Mucosa of rectum (tissue), 2 donors: ENCODE measurements around the gene PPP1R3F.
A peak's percentile ranks its signal among the peaks of the same experiment; 100 is the strongest.
"Not testable (repeated sequence)": the region's sequence is repeated elsewhere in the genome, so short reads cannot be mapped to it uniquely, and the experiment has no call there.

Experiments
- H3K27ac ChIP-seq, 2 donors: one replicate each; pipeline ENCODE4 v1.7.0; 2013; ENCODE audit warnings: inconsistent platforms in 2 of 2, low read depth in 2 of 2, low read length in 2 of 2
- H3K27me3 ChIP-seq, 2 donors: one replicate each; pipeline ENCODE4 v1.7.0; 2013; ENCODE audit warnings: low read length in 2 of 2; ENCODE audit not compliant: control insufficient read depth in 2 of 2, insufficient read depth in 2 of 2
- H3K36me3 ChIP-seq, 2 donors: one replicate each; pipeline ENCODE4 v1.7.0; 2013; ENCODE audit warnings: low read length in 2 of 2; ENCODE audit not compliant: control insufficient read depth in 2 of 2, insufficient read depth in 2 of 2
- H3K4me1 ChIP-seq, 2 donors: one replicate each; pipeline ENCODE4 v1.7.0; 2013; ENCODE audit warnings: low read length in 2 of 2, mild to moderate bottlenecking in 1 of 2; ENCODE audit not compliant: control insufficient read depth in 2 of 2, insufficient read depth in 2 of 2
- H3K4me3 ChIP-seq, 2 donors: one replicate each; pipeline ENCODE4 v1.7.0; 2013; ENCODE audit warnings: low read length in 2 of 2
- H3K9ac ChIP-seq, 2 donors: one replicate each; pipeline ENCODE4 v1.7.0; 2013; ENCODE audit warnings: low read length in 2 of 2, low read depth in 1 of 2, mild to moderate bottlenecking in 1 of 2
- H3K9me3 ChIP-seq, 2 donors: one replicate each; pipeline ENCODE4 v1.7.0; 2013; ENCODE audit warnings: low read length in 2 of 2; ENCODE audit not compliant: control insufficient read depth in 2 of 2
- donor health status: healthy.
- donor health status: Normal muscosa, but diverticular disease.

Gene PPP1R3F

GRCh38 chrX:49286136-49286535 is 16.5 kb downstream of the PPP1R3F start:
- Histone ChIP-seq H3K4me3 (no peak overlapping the region), H3K9me3 (no peaks in the 10 kb centered on the region), H3K4me1 (no peaks in the 10 kb centered on the region), H3K27ac (no peak overlapping the region), H3K27me3 (peaks cover 0 to 2% of the 10 kb centered on the region in 2 donors), H3K9ac (no peak overlapping the region), H3K36me3 (no peaks in the 10 kb centered on the region)

- no peaks in the 10 kb centered on the region for H3K4me1 ChIP-seq
- peaks cover 0 to 2% of the 10 kb centered on the region in 2 donors for H3K27me3 ChIP-seq
- no peaks in the 10 kb centered on the region for H3K36me3 ChIP-seq
- no peak overlapping the region for H3K27ac ChIP-seq
- H3K9me3 ChIP-seq: no peaks in the 10 kb centered on the region
- no peak overlapping the region for H3K4me3 ChIP-seq
- no peak overlapping the region for H3K9ac ChIP-seq
Observed at GRCh38 chrX:49286581-49286980, 17.0 kb downstream of the PPP1R3F start.

- Histone ChIP-seq H3K36me3 (no peaks in the 10 kb centered on the region), H3K27ac (no peak overlapping the region), H3K9me3 (no peaks in the 10 kb centered on the region), H3K4me1 (no peaks in the 10 kb centered on the region), H3K27me3 (peaks cover 0 to under 1% of the 10 kb centered on the region in 2 donors), H3K9ac (no peak overlapping the region), H3K4me3 (no peak overlapping the region)
Observed at GRCh38 chrX:49287665-49288064, 18.1 kb downstream of the PPP1R3F start.

GRCh38 chrX:49290215-49290614 is 20.6 kb downstream of the PPP1R3F start:
- Histone ChIP-seq H3K36me3 (no peaks in the 10 kb centered on the region), H3K27me3 (no peaks in the 10 kb centered on the region), H3K27ac (no peak overlapping the region), H3K4me1 (no peaks in the 10 kb centered on the region), H3K9ac (no peak overlapping the region), H3K4me3 (no peak overlapping the region), H3K9me3 (no peaks in the 10 kb centered on the region)

GRCh38 chrX:49291615-49292337 is 22.2 kb downstream of the PPP1R3F start:
- H3K9ac ChIP-seq: no peak overlapping the region

GRCh38 chrX:49292400-49293362 is 23.1 kb downstream of the PPP1R3F start:
- H3K9ac ChIP-seq: no peak overlapping the region
- no peaks in the 10 kb centered on the region for H3K27me3 ChIP-seq
- H3K4me3 ChIP-seq: no peak overlapping the region

More at GRCh38 chrX:49291615-49292337, 22.2 kb downstream of the PPP1R3F start:
- no peaks in the 10 kb centered on the region for H3K9me3 ChIP-seq
- no peaks in the 10 kb centered on the region for H3K4me1 ChIP-seq
- no peaks in the 10 kb centered on the region for H3K27me3 ChIP-seq
- peak overlapping the region in 1 of 2 donors; percentile 7 for H3K4me3 ChIP-seq
- H3K36me3 ChIP-seq: no peaks in the 10 kb centered on the region
- H3K27ac ChIP-seq: no peak overlapping the region

DNA sequence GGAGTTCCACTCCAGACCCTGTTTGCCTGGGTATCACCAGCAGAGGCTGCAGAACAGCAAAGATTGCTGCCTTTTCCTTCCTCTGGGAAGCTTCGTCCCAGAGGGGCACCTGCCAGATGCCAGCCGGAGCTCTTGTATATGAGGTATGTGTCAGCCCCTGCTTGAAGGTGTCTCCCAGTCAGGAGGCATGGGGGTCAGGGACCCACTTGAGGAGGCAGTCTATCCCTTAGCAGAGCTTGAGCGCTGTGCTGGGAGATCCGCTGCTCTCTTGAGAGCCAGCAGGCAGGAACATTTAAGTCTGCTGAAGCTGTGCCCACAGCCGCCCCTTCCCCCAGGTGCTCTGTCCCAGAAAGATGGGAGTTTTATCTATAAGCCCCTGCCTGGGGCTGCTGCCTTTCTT is 29.7 kb downstream of the PPP1R3F start:
- H3K9ac ChIP-seq, H3K4me3 ChIP-seq, H3K9me3 ChIP-seq, H3K27me3 ChIP-seq, H3K4me1 ChIP-seq, H3K36me3 ChIP-seq, H3K27ac ChIP-seq: not testable (repeated sequence)

More at GRCh38 chrX:49292400-49293362, 23.1 kb downstream of the PPP1R3F start:
- H3K36me3 ChIP-seq: no peaks in the 10 kb centered on the region
- H3K27ac ChIP-seq: no peak overlapping the region
- no peaks in the 10 kb centered on the region for H3K4me1 ChIP-seq
- H3K9me3 ChIP-seq: no peaks in the 10 kb centered on the region

DNA sequence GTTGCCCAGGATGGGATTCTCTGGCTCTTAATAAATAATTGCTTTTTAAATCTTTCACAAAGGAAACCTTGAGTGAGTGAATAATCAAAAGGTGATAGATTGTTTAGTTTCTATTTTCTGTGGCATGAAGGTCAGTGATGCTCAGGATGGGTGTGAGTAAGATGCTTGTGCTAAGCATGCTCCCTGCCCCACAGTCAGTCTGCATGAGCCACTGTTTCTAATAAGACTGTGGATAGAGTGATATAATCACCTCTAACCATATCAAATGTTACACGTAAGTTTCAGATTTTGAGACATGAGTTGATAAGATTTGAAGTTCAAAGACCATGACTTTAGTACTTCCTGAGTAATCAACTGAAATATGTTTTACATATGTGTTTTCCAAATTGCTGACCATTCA is 31.1 kb downstream of the PPP1R3F start:
- H3K36me3 ChIP-seq: no peaks in the 10 kb centered on the region
- H3K27me3 ChIP-seq: no peaks in the 10 kb centered on the region
- H3K9ac ChIP-seq: no peak overlapping the region
- H3K4me3 ChIP-seq: no peak overlapping the region
- no peak overlapping the region for H3K27ac ChIP-seq
- H3K9me3 ChIP-seq: no peaks in the 10 kb centered on the region
- no peaks in the 10 kb centered on the region for H3K4me1 ChIP-seq

GRCh38 chrX:49303346-49303745 is 33.8 kb downstream of the PPP1R3F start, which contains the start of gene GAGE10:
Gene GAGE10 (plus strand): TSS chrX:49303646. CDS start chrX:49304860, 1,214 bp downstream.
- Histone ChIP-seq H3K4me3 (no peak within 1 kb of the TSS), H3K4me1 (no peaks in the 10 kb centered on the region), H3K9me3 (no peaks in the 10 kb centered on the region), H3K36me3 (no peaks in the 10 kb centered on the region), H3K9ac (no peak within 1 kb of the TSS), H3K27ac (no peak within 1 kb of the TSS), H3K27me3 (no peaks in the 10 kb centered on the region)

GRCh38 chrX:49307775-49308174 is 38.2 kb downstream of the PPP1R3F start:
- H3K9ac ChIP-seq, H3K27me3 ChIP-seq, H3K4me1 ChIP-seq, H3K4me3 ChIP-seq, H3K9me3 ChIP-seq, H3K36me3 ChIP-seq, H3K27ac ChIP-seq: not testable (repeated sequence)
